HL-60 (cell line): ENCODE data around the gene NXPH1.

Experiments used
- DNase-seq, 2 experiments: peaks; one replicate each; pipeline ENCODE4 v3.0.0-alpha.2; 2010 to 2020; ENCODE audit warnings: low read depth in 1 of 2, low spot score in 1 of 2
- H3K27ac ChIP-seq: fragments of 250-450 bp; sonication (Bioruptor Pico); replicated peaks from 2 replicates; pipeline ENCODE4 v1.5.1; 2020; ENCODE audit warnings: mild to moderate bottlenecking, moderate library complexity
- H3K27me3 ChIP-seq: fragments of 250-450 bp; sonication (Bioruptor Pico); 2 replicates; pipeline ENCODE4 v1.5.1; 2021; ENCODE audit warnings: mild to moderate bottlenecking, moderate library complexity; ENCODE audit not compliant: insufficient read depth, poor library complexity, severe bottlenecking
- H3K4me3 ChIP-seq: replicated peaks from 2 replicates; pipeline ENCODE4 v1.5.1; 2011; ENCODE audit warnings: mild to moderate bottlenecking, control low read depth, low read length; ENCODE audit not compliant: insufficient read depth
- CTCF ChIP-seq: IDR thresholded peaks from one replicate; pipeline ENCODE4 v1.5.1; 2011; ENCODE audit warnings: low read length, control low read depth, inconsistent platforms; ENCODE audit not compliant: insufficient read depth
- GABPA ChIP-seq: IDR thresholded peaks from 2 replicates; pipeline ENCODE4 v1.6.1; 2012; ENCODE audit warnings: low read depth
- POLR2AphosphoS5 ChIP-seq: IDR thresholded peaks from 2 replicates; pipeline ENCODE4 v1.6.1; 2012; ENCODE audit warnings: low read depth
- REST ChIP-seq: IDR thresholded peaks from 2 replicates; pipeline ENCODE4 v1.6.1; 2012; ENCODE audit warnings: low read depth; ENCODE audit not compliant: insufficient replicate concordance
- SPI1 ChIP-seq: IDR thresholded peaks from 2 replicates; pipeline ENCODE4 v1.6.1; 2012; ENCODE audit warnings: low read depth, mild to moderate bottlenecking, borderline replicate concordance

Gene NXPH1

GRCh38 chr7:8422177-8422576, 11.2 kb upstream of the NXPH1 start:
- Histone ChIP-seq H3K27me3 (peaks cover 2% of the 10 kb centered on the region), H3K4me3 (no peak overlapping the region), H3K27ac (no peak overlapping the region)
- DNase-seq: no peak
- no peak for TF ChIP-seq POLR2AphosphoS5
- no peak for TF ChIP-seq CTCF
- no peak for TF ChIP-seq REST
- no peak for TF ChIP-seq SPI1
- no peak for TF ChIP-seq GABPA

GRCh38 chr7:8423057-8423456, 10.4 kb upstream of the NXPH1 start:
- DNase-seq: no peak
- Histone ChIP-seq H3K27ac (no peak overlapping the region), H3K4me3 (no peak overlapping the region), H3K27me3 (peaks cover 2% of the 10 kb centered on the region)
- TF ChIP-seq GABPA (no peak), POLR2AphosphoS5 (no peak), CTCF (no peak), REST (no peak), SPI1 (no peak)

GRCh38 chr7:8425223-8425622, 8.2 kb upstream of the NXPH1 start:
- peaks cover 4% of the 10 kb centered on the region for H3K27me3 ChIP-seq
- H3K27ac ChIP-seq: no peak overlapping the region
- H3K4me3 ChIP-seq: no peak overlapping the region
- TF ChIP-seq POLR2AphosphoS5 (no peak), SPI1 (no peak), REST (no peak), CTCF (no peak), GABPA (no peak)
- no peak for DNase-seq
